PC-3 (cell line): Measurements from ENCODE around the gene RCN1. TPM values are rescaled to one million over a fixed set of nuclear protein-coding genes. Genes with fewer than 3 reads are reported as not detected.

ENCODE experiments used
- ATAC-seq: fragments of 200-7000 bp; cut with Tn5 transposase; 2 replicates; pipeline ENCODE4 v1.9.1; 2020; ENCODE audit warnings: mild to moderate bottlenecking, moderate library complexity
- BruUV-seq: library from RNA; stranded (reverse); fragments of 400-500 nt; replicated peaks from 2 replicates; lab custom pipeline; 2021; lab: Mats Ljungman, UMichigan
- CTCF ChIA-PET: fragments of 300-600 bp; sonication (Branson Sonifier 250); formaldehyde crosslinking; loops from one replicate; lab custom pipeline; 2022; ENCODE audit warnings: antibody characterized with exemption; lab: Charles Lee
- POLR2A ChIA-PET: fragments of 300-600 bp; sonication (Branson Sonifier 250); formaldehyde crosslinking; loops from one replicate; lab custom pipeline; 2022; ENCODE audit warnings: antibody characterized with exemption; ENCODE audit not compliant: unreplicated experiment; lab: Charles Lee
- DNase-seq: peaks from one replicate; pipeline ENCODE4 v3.0.0-alpha.2; 2015
- H2AFZ ChIP-seq: fragments of 300-600 bp; sonication (generic); 2 replicates; pipeline ENCODE4 v1.6.0; 2016; ENCODE audit warnings: antibody characterized with exemption, low read length
- H3F3A ChIP-seq: fragments of 300-600 bp; sonication (generic); one replicate; pipeline ENCODE4 v1.6.0; 2017; ENCODE audit warnings: antibody characterized with exemption, low read length, control low read depth, mild to moderate bottlenecking; ENCODE audit not compliant: unreplicated experiment
- H3K27ac ChIP-seq: fragments of 300-600 bp; sonication (generic); 2 replicates; pipeline ENCODE4 v1.5.1; 2016; ENCODE audit warnings: mild to moderate bottlenecking, low read length
- H3K27me3 ChIP-seq: fragments of 300-600 bp; sonication (generic); 2 replicates; pipeline ENCODE4 v1.6.1; 2016; ENCODE audit warnings: low read length, mixed read lengths
- H3K36me3 ChIP-seq: fragments of 300-600 bp; sonication (generic); 2 replicates; pipeline ENCODE4 v1.6.1; 2016; ENCODE audit warnings: low read depth, mixed run types, low read length, mixed read lengths
- H3K4me1 ChIP-seq: fragments of 300-600 bp; sonication (generic); 2 replicates; pipeline ENCODE4 v1.5.1; 2016; ENCODE audit warnings: low read length; ENCODE audit not compliant: insufficient read depth
- H3K4me2 ChIP-seq: fragments of 300-600 bp; sonication (generic); 2 replicates; pipeline ENCODE4 v1.6.0; 2016; ENCODE audit warnings: low read length
- H3K4me3 ChIP-seq: fragments of 300-600 bp; sonication (generic); 2 replicates; pipeline ENCODE4 v1.5.1; 2016; ENCODE audit warnings: mild to moderate bottlenecking, low read length, mixed read lengths
- H3K79me2 ChIP-seq: fragments of 300-600 bp; sonication (generic); 2 replicates; pipeline ENCODE4 v1.6.1; 2017; ENCODE audit warnings: low read length, mixed read lengths
- H3K9ac ChIP-seq: fragments of 300-600 bp; sonication (generic); 2 replicates; pipeline ENCODE4 v1.6.0; 2016; ENCODE audit warnings: mild to moderate bottlenecking, low read length
- H3K9me2 ChIP-seq: fragments of 300-600 bp; sonication (generic); replicated peaks from 2 replicates; pipeline ENCODE4 v1.6.1; 2016; ENCODE audit warnings: mixed run types, low read length, mixed read lengths
- H3K9me3 ChIP-seq: fragments of 300-600 bp; sonication (generic); 2 replicates; pipeline ENCODE4 v1.6.1; 2016; ENCODE audit warnings: low read length, mixed read lengths
- H4K20me1 ChIP-seq: fragments of 300-600 bp; sonication (generic); 2 replicates; pipeline ENCODE4 v1.6.1; 2016; ENCODE audit warnings: low read length, mixed read lengths
- EZH2 ChIP-seq: fragments of 300-600 bp; sonication (generic); IDR thresholded peaks from one replicate; pipeline ENCODE4 v1.6.1; 2017; ENCODE audit warnings: antibody characterized with exemption, mild to moderate bottlenecking, low read length; ENCODE audit not compliant: unreplicated experiment
- EZH2phosphoT487 ChIP-seq: fragments of 300-600 bp; sonication (generic); IDR thresholded peaks from 2 replicates; pipeline ENCODE4 v1.6.1; 2018; ENCODE audit warnings: mild to moderate bottlenecking, antibody characterized with exemption, low read length, borderline replicate concordance
- intact Hi-C: fragments of 100-400 bp; cut with micrococcal nuclease; formaldehyde crosslinking; loops from 2 replicates; pipeline ENCODE4 v1.9.0; 2023
- total RNA-seq: library from RNA; depleted of rRNA; stranded (reverse); fragments of >200 nt; gene quantifications from 2 replicates; pipeline ENCODE4 v1.2.3, GENCODE V29; 2014
- TF ChIP-seq, protein P1 (sequence below): fragments of 300-600 bp; sonication (generic); conservative IDR thresholded peaks from 2 replicates; pipeline ENCODE4 v1.5.1; 2017; ENCODE audit warnings: antibody characterized with exemption, low read depth, mild to moderate bottlenecking, low read length

Gene RCN1
- total RNA-seq, 1 experiment from 2014 or later, result 110 TPM

DNA sequence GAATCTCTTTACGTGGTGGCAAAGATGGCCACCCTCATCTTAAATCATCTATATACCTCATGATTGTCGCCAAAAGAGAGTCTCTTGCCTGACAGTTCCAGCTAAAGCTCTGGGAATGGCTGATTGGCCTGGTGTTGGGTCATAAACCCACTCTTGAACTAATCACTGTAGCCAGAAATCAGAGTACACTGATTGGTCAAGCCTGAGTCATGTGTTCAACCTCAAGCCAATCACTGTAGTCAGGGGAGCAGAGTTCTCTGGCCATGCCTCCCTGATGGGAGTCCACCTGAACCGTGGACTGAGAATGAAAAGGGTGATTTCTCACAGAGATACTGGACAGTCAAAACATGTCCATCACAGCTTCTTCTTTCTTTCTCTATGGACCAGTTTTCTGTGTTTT is 45.8 kb downstream of the RCN1 start:
- TF ChIP-seq EZH2 (no peak), EZH2phosphoT487 (no peak)
- TF ChIP-seq, protein P1, sequence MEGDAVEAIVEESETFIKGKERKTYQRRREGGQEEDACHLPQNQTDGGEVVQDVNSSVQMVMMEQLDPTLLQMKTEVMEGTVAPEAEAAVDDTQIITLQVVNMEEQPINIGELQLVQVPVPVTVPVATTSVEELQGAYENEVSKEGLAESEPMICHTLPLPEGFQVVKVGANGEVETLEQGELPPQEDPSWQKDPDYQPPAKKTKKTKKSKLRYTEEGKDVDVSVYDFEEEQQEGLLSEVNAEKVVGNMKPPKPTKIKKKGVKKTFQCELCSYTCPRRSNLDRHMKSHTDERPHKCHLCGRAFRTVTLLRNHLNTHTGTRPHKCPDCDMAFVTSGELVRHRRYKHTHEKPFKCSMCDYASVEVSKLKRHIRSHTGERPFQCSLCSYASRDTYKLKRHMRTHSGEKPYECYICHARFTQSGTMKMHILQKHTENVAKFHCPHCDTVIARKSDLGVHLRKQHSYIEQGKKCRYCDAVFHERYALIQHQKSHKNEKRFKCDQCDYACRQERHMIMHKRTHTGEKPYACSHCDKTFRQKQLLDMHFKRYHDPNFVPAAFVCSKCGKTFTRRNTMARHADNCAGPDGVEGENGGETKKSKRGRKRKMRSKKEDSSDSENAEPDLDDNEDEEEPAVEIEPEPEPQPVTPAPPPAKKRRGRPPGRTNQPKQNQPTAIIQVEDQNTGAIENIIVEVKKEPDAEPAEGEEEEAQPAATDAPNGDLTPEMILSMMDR, result no peak
- no peaks in the 10 kb centered on the region for H3K9me2 ChIP-seq
- DNase-seq, result no peak
- 0 out of 2 replicates have a peak overlapping the region, but pooled peaks have one; percentile 15 for H3K4me2 ChIP-seq
- no peaks in the 10 kb centered on the region for H3F3A ChIP-seq
- no peaks in the 10 kb centered on the region for H3K36me3 ChIP-seq
- ChIA-PET POLR2A (no interaction called here), CTCF (no interaction called here)
- no peaks in the 10 kb centered on the region for H4K20me1 ChIP-seq
- H3K9ac ChIP-seq, result no peak overlapping the region
- no peaks in the 10 kb centered on the region for H3K9me3 ChIP-seq
- intact Hi-C loops, result no loop called here
- no peak overlapping the region for H2AFZ ChIP-seq
- ATAC-seq, result no peak
- no peaks in the 10 kb centered on the region for H3K79me2 ChIP-seq
- H3K4me1 ChIP-seq, result peaks cover 10% of the 10 kb centered on the region; the same call in 1 of the 2 replicates
- no peaks in the 10 kb centered on the region for H3K27me3 ChIP-seq
- BruUV-seq, result no TSS peak
- no peak overlapping the region for H3K4me3 ChIP-seq
- no peak overlapping the region for H3K27ac ChIP-seq

- Histone ChIP-seq H3K36me3 (no peaks in the 10 kb centered on the region), H3K9me2 (no peaks in the 10 kb centered on the region), H3K9ac (no peak overlapping the region), H3F3A (no peaks in the 10 kb centered on the region), H3K27ac (no peak overlapping the region), H3K4me3 (no peak overlapping the region), H4K20me1 (no peaks in the 10 kb centered on the region), H3K4me2 (0 out of 2 replicates have a peak overlapping the region, but pooled peaks have one; percentile 15), H3K4me1 (peaks cover 10% of the 10 kb centered on the region; the same call in 1 of the 2 replicates), H3K9me3 (no peaks in the 10 kb centered on the region), H3K27me3 (no peaks in the 10 kb centered on the region), H3K79me2 (no peaks in the 10 kb centered on the region), H2AFZ (no peak overlapping the region)
- POLR2A ChIA-PET, result no interaction called here
- TF ChIP-seq EZH2 (no peak), EZH2phosphoT487 (no peak)
- TF ChIP-seq, protein P1, result no peak
- ATAC-seq, result peak; percentile 22; the same call in 1 of the 2 replicates
- DNase-seq, result peak; percentile 76
- intact Hi-C loops, result no loop called here
- CTCF ChIA-PET, result no interaction called here
- BruUV-seq, result no TSS peak
These were observed 46.4 kb downstream of the RCN1 start for GRCh38 chr11:32137263-32137662.

- CTCF ChIA-PET, result no interaction called here
- Histone ChIP-seq H3K9me2 (no peaks in the 10 kb centered on the region), H3K36me3 (no peaks in the 10 kb centered on the region), H3K9ac (no peak overlapping the region), H3K9me3 (no peaks in the 10 kb centered on the region), H3K79me2 (no peaks in the 10 kb centered on the region), H3F3A (no peaks in the 10 kb centered on the region), H3K27ac (no peak overlapping the region), H3K4me2 (no peak overlapping the region), H3K4me3 (no peak overlapping the region), H3K4me1 (peaks cover 10% of the 10 kb centered on the region; the same call in 1 of the 2 replicates), H3K27me3 (no peaks in the 10 kb centered on the region), H2AFZ (no peak overlapping the region), H4K20me1 (no peaks in the 10 kb centered on the region)
- POLR2A ChIA-PET, result no interaction called here
- no TSS peak for BruUV-seq
- DNase-seq, result no peak
- ATAC-seq, result no peak
- intact Hi-C loops, result no loop called here
- TF ChIP-seq, protein P1, result no peak
- TF ChIP-seq EZH2phosphoT487, result no peak
- TF ChIP-seq EZH2, result no peak
These were observed 47.0 kb downstream of the RCN1 start for GRCh38 chr11:32137869-32138268.
